IMR-90 (cell line): Measurements from ENCODE around the gene ACAD10. TPM values are rescaled to one million over a fixed set of nuclear protein-coding genes. Genes with fewer than 3 reads are reported as not detected.

Experiments
- ATAC-seq: fragments of 200-7000 bp; cut with Tn5 transposase; 2 replicates; pipeline ENCODE4 v1.9.1; 2020; ENCODE audit warnings: low read depth, mild to moderate bottlenecking, moderate library complexity
- BruUV-seq: library from RNA; stranded (reverse); fragments of 400-500 nt; replicated peaks from 2 replicates; lab custom pipeline; 2021; lab: Mats Ljungman, UMichigan
- CTCF ChIA-PET: fragments of 300-600 bp; formaldehyde crosslinking; extraction: SDS; loops from one replicate; lab custom pipeline; 2021; ENCODE audit warnings: antibody characterized with exemption; lab: Yijun Ruan, JAX
- POLR2A ChIA-PET: fragments of 300-600 bp; sonication (Branson Sonifier 250); formaldehyde crosslinking; loops from one replicate; lab custom pipeline; 2022; ENCODE audit warnings: antibody characterized with exemption; ENCODE audit not compliant: unreplicated experiment; lab: Charles Lee
- DNase-seq: peaks from one replicate; pipeline ENCODE4 v3.0.0; 2013
- H2AFZ ChIP-seq: replicated peaks from 2 replicates; pipeline ENCODE3; 2013; ENCODE audit warnings: low read length, mild to moderate bottlenecking; ENCODE audit not compliant: poor library complexity
- H2AK5ac ChIP-seq: 2 replicates; pipeline ENCODE4 v1.6.1; 2013; ENCODE audit warnings: low read depth, low read length, inconsistent platforms
- H2AK9ac ChIP-seq: replicated peaks from 2 replicates; pipeline ENCODE3; 2013; ENCODE audit warnings: mild to moderate bottlenecking, low read depth, low read length, moderate library complexity; ENCODE audit not compliant: poor library complexity
- H2BK120ac ChIP-seq: 2 replicates; pipeline ENCODE4 v1.6.1; 2013; ENCODE audit warnings: low read depth, low read length, inconsistent platforms
- H2BK15ac ChIP-seq: 3 replicates; pipeline ENCODE4 v1.6.1; 2013; ENCODE audit warnings: low read depth, low read length, inconsistent platforms
- H2BK20ac ChIP-seq: 2 replicates; pipeline ENCODE4 v1.6.1; 2013; ENCODE audit warnings: low read depth, mild to moderate bottlenecking, inconsistent platforms, low read length, moderate library complexity
- H2BK5ac ChIP-seq: 2 replicates; pipeline ENCODE4 v1.6.1; 2013; ENCODE audit warnings: mild to moderate bottlenecking, low read depth, low read length, inconsistent platforms; ENCODE audit not compliant: poor library complexity, severe bottlenecking
- H3K14ac ChIP-seq: replicated peaks from 2 replicates; pipeline ENCODE4 v1.6.1; 2013; ENCODE audit warnings: low read depth, low read length, inconsistent platforms
- H3K18ac ChIP-seq: 2 replicates; pipeline ENCODE4 v1.6.1; 2013; ENCODE audit warnings: low read depth, low read length, control low read depth
- H3K23ac ChIP-seq: 2 replicates; pipeline ENCODE4 v1.6.1; 2013; ENCODE audit warnings: low read depth, low read length, inconsistent platforms
- H3K27ac ChIP-seq: 2 replicates; pipeline ENCODE4 v1.5.1; 2013; ENCODE audit warnings: mild to moderate bottlenecking, control low read depth, low read length; ENCODE audit not compliant: insufficient read depth
- H3K27me3 ChIP-seq: 2 replicates; pipeline ENCODE4 v1.6.1; 2013; ENCODE audit warnings: low read length; ENCODE audit not compliant: control insufficient read depth, insufficient read depth
- H3K36me3 ChIP-seq: 2 replicates; pipeline ENCODE4 v1.6.1; 2013; ENCODE audit warnings: low read length, mixed read lengths; ENCODE audit not compliant: control insufficient read depth, insufficient read depth
- H3K4ac ChIP-seq: 2 replicates; pipeline ENCODE4 v1.6.1; 2013; ENCODE audit warnings: low read depth, low read length, inconsistent platforms
- H3K4me1 ChIP-seq: 2 replicates; pipeline ENCODE4 v1.6.1; 2013; ENCODE audit warnings: low read length, mixed read lengths; ENCODE audit not compliant: control insufficient read depth, insufficient read depth
- H3K4me2 ChIP-seq: 2 replicates; pipeline ENCODE4 v1.6.1; 2013; ENCODE audit warnings: low read depth, mild to moderate bottlenecking, control low read depth, low read length, moderate library complexity
- H3K4me3 ChIP-seq: 2 replicates; pipeline ENCODE4 v1.5.1; 2013; ENCODE audit warnings: low read depth, mild to moderate bottlenecking, control low read depth, low read length, moderate library complexity; ENCODE audit not compliant: insufficient read depth
- H3K56ac ChIP-seq: 2 replicates; pipeline ENCODE4 v1.6.1; 2013; ENCODE audit warnings: low read length, inconsistent platforms; ENCODE audit not compliant: insufficient read depth; ENCODE audit errors: extremely low read depth
- H3K79me1 ChIP-seq, 2 experiments: 2 replicates each; pipeline ENCODE4 v1.6.1; 2013; ENCODE audit warnings: low read length in 2 of 2, inconsistent platforms in 1 of 2, low read depth in 1 of 2
- H3K9ac ChIP-seq: 2 replicates; pipeline ENCODE4 v1.6.1; 2013; ENCODE audit warnings: low read depth, low read length, control low read depth
- H3K9me1 ChIP-seq: 2 replicates; pipeline ENCODE4 v1.6.1; 2013; ENCODE audit warnings: low read length, inconsistent platforms; ENCODE audit not compliant: insufficient read depth
- H3K9me3 ChIP-seq: 2 replicates; pipeline ENCODE4 v1.6.1; 2013; ENCODE audit warnings: low read length; ENCODE audit not compliant: control insufficient read depth, insufficient read depth
- H4K20me1 ChIP-seq: 2 replicates; pipeline ENCODE4 v1.6.1; 2013; ENCODE audit warnings: low read length, inconsistent platforms; ENCODE audit not compliant: insufficient read depth
- H4K5ac ChIP-seq: 2 replicates; pipeline ENCODE4 v1.6.1; 2013; ENCODE audit warnings: mild to moderate bottlenecking, low read depth, low read length, control low read depth
- H4K8ac ChIP-seq, 2 experiments: 2 replicates each; pipeline ENCODE4 v1.6.1; 2013; ENCODE audit warnings: low read depth in 2 of 2, low read length in 2 of 2, control low read depth in 1 of 2, inconsistent platforms in 1 of 2
- H4K91ac ChIP-seq: 2 replicates; pipeline ENCODE4 v1.6.1; 2013; ENCODE audit warnings: low read depth, low read length, inconsistent platforms; ENCODE audit not compliant: insufficient read depth
- BHLHE40 ChIP-seq: fragments of 150-350 bp; IDR thresholded peaks from 2 replicates; pipeline ENCODE4 v1.6.1; 2016; ENCODE audit warnings: mild to moderate bottlenecking, low read depth, low read length
- CHD1 ChIP-seq: IDR thresholded peaks from 2 replicates; pipeline ENCODE4 v1.6.1; 2012; ENCODE audit warnings: low read depth, low read length, improper control_type of control experiment
- FOS ChIP-seq: fragments of 150-350 bp; IDR thresholded peaks from 2 replicates; pipeline ENCODE4 v1.6.1; 2016; ENCODE audit warnings: low read depth, low read length
- MAFK ChIP-seq: IDR thresholded peaks from 2 replicates; pipeline ENCODE4 v1.6.1; 2012; ENCODE audit warnings: low read depth, low read length, improper control_type of control experiment
- MAZ ChIP-seq: IDR thresholded peaks from 2 replicates; pipeline ENCODE4 v1.6.1; 2012; ENCODE audit warnings: low read depth, mild to moderate bottlenecking, low read length, improper control_type of control experiment, moderate library complexity, borderline replicate concordance
- MXI1 ChIP-seq: IDR thresholded peaks from 2 replicates; pipeline ENCODE4 v1.6.1; 2012; ENCODE audit warnings: low read depth, mild to moderate bottlenecking, low read length, moderate library complexity, borderline replicate concordance
- NFE2L2 ChIP-seq: fragments of 150-350 bp; IDR thresholded peaks from 2 replicates; pipeline ENCODE4 v1.6.1; 2016; ENCODE audit warnings: low read depth, mild to moderate bottlenecking, low read length
- RAD21 ChIP-seq: IDR thresholded peaks from 2 replicates; pipeline ENCODE4 v1.6.1; 2012; ENCODE audit warnings: low read length, improper control_type of control experiment
- RCOR1 ChIP-seq: IDR thresholded peaks from 2 replicates; pipeline ENCODE4 v1.6.1; 2012; ENCODE audit warnings: mild to moderate bottlenecking, low read length, improper control_type of control experiment; ENCODE audit not compliant: insufficient replicate concordance
- RFX5 ChIP-seq: IDR thresholded peaks from 2 replicates; pipeline ENCODE4 v1.8.0; 2012; ENCODE audit warnings: low read depth, mild to moderate bottlenecking, low read length, moderate library complexity
- WGBS, 2 experiments: methylation state at CpG; one replicate each; pipeline versions ENCODE4 v1.1.5 to v1.1.7; 2013; ENCODE audit warnings: missing lambda C conversion rate in 2 of 2; ENCODE audit not compliant: insufficient read length in 1 of 2; ENCODE audit errors: extremely low coverage in 2 of 2; 5-methylcytosine and 5-hydroxymethylcytosine counted together
- dilution Hi-C: fragments of 300-500 bp; cut with HindIII; formaldehyde crosslinking; loops from one replicate; pipeline ENCODE4 v1.14.3; 2018; ENCODE audit warnings: low sequenced_read_pairs; ENCODE audit not compliant: unreplicated experiment
- in situ Hi-C: fragments of 300-500 bp; cut with MboI; formaldehyde crosslinking; loops from 3 replicates; pipeline ENCODE4 v1.14.3; 2019; ENCODE audit warnings: low sequenced_read_pairs, inconsistent platforms, mixed read lengths
- intact Hi-C: fragments of 100-400 bp; cut with micrococcal nuclease; formaldehyde crosslinking; loops from 2 replicates; pipeline ENCODE4 v1.10.0; 2022
- polyA plus RNA-seq, 3 experiments: library from polyadenylated mRNA; depleted of rRNA; stranded (reverse); fragments of >200 nt; gene quantifications; 2 replicates each; pipeline ENCODE4 v1.2.3, GENCODE V29; 2012; ENCODE audit warnings: low replicate concordance in 1 of 3
- total RNA-seq: library from RNA; depleted of rRNA; stranded (reverse); fragments of >200 nt; gene quantifications from 2 replicates; pipeline ENCODE4 v1.2.3, GENCODE V29; 2012
- TF ChIP-seq, protein P1 (sequence below): conservative IDR thresholded peaks from 2 replicates; pipeline ENCODE4 v1.5.1; 2012; ENCODE audit warnings: mild to moderate bottlenecking, low read depth, low read length, improper control_type of control experiment
- TF ChIP-seq, protein P2 (sequence below): fragments of 150-350 bp; IDR thresholded peaks from 2 replicates; pipeline ENCODE4 v1.6.1; 2016; ENCODE audit warnings: low read depth, mild to moderate bottlenecking, low read length, moderate library complexity, borderline replicate concordance
- TF ChIP-seq, protein P3 (sequence below): fragments of 150-350 bp; IDR thresholded peaks from 2 replicates; pipeline ENCODE4 v1.6.1; 2017; ENCODE audit warnings: mild to moderate bottlenecking, antibody characterized with exemption, low read length, low read depth

ACAD10 gene
- total and polyA plus RNA-seq, 2 of the 4 experiments (the other 2 are of a cell fraction): 12.4 to 21.0 TPM

DNA sequence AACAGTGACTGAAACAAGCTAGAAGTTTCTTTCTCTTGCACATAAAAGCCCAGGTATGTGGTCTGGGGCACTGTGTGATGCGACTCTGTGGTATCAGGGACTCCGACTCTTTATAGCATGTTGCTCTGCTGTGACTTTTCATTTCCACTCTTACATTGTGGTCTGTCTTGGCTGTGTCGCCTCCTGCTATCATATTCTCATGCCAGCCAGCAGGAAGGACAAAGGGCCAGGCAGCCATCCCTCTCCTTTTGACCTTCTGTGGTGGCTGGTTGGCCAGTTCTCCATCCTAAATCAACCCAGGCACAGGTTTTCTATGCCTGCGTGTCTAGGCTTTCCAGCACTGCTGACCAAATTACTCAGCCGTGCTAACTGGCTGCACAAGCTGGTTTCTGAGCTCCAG, 8.0 kb downstream of the ACAD10 start:
- no peak overlapping the region for H2BK20ac ChIP-seq
- H2BK5ac ChIP-seq: no peak overlapping the region
- ChIA-PET POLR2A (interaction anchor here (0.6 kb wide), 1 partner anchor 68 kb away, joined by 3 read pairs; no protein-coding TSS in a partner anchor), CTCF (no interaction called here)
- H4K8ac ChIP-seq: no peak overlapping the region
- H2AFZ ChIP-seq: no peak overlapping the region
- H2AK5ac ChIP-seq: no peak overlapping the region
- intact Hi-C loops (no loop called here), dilution Hi-C loops (no loop called here), in situ Hi-C loops (no loop called here)
- no peak overlapping the region for H3K4ac ChIP-seq
- no peak overlapping the region for H4K5ac ChIP-seq
- DNase-seq (no peak), ATAC-seq (no peak)
- no peak overlapping the region for H3K27ac ChIP-seq
- no peaks in the 10 kb centered on the region; the same call in none of the 2 replicates for H4K20me1 ChIP-seq
- 95% methylated on average over 3 of the region's 5 CpGs; no CpG with 5 or more reads in 1 of the 2 experiments for WGBS, 2 experiments
- no peak overlapping the region for H3K23ac ChIP-seq
- H4K91ac ChIP-seq: no peak overlapping the region
- no peaks in the 10 kb centered on the region for H3K4me1 ChIP-seq
- no TSS peak for BruUV-seq
- no peak for TF ChIP-seq CHD1
- no peak for TF ChIP-seq FOS
- no peak for TF ChIP-seq BHLHE40
- TF ChIP-seq, protein P1, sequence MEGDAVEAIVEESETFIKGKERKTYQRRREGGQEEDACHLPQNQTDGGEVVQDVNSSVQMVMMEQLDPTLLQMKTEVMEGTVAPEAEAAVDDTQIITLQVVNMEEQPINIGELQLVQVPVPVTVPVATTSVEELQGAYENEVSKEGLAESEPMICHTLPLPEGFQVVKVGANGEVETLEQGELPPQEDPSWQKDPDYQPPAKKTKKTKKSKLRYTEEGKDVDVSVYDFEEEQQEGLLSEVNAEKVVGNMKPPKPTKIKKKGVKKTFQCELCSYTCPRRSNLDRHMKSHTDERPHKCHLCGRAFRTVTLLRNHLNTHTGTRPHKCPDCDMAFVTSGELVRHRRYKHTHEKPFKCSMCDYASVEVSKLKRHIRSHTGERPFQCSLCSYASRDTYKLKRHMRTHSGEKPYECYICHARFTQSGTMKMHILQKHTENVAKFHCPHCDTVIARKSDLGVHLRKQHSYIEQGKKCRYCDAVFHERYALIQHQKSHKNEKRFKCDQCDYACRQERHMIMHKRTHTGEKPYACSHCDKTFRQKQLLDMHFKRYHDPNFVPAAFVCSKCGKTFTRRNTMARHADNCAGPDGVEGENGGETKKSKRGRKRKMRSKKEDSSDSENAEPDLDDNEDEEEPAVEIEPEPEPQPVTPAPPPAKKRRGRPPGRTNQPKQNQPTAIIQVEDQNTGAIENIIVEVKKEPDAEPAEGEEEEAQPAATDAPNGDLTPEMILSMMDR: no peak
- no peak for TF ChIP-seq NFE2L2
- no peak for TF ChIP-seq RFX5
- TF ChIP-seq MAFK: no peak
- no peak for TF ChIP-seq RAD21
- no peak for TF ChIP-seq MAZ
- TF ChIP-seq, protein P2, sequence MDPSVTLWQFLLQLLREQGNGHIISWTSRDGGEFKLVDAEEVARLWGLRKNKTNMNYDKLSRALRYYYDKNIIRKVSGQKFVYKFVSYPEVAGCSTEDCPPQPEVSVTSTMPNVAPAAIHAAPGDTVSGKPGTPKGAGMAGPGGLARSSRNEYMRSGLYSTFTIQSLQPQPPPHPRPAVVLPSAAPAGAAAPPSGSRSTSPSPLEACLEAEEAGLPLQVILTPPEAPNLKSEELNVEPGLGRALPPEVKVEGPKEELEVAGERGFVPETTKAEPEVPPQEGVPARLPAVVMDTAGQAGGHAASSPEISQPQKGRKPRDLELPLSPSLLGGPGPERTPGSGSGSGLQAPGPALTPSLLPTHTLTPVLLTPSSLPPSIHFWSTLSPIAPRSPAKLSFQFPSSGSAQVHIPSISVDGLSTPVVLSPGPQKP: no peak
- TF ChIP-seq RCOR1: no peak
- TF ChIP-seq, protein P3, sequence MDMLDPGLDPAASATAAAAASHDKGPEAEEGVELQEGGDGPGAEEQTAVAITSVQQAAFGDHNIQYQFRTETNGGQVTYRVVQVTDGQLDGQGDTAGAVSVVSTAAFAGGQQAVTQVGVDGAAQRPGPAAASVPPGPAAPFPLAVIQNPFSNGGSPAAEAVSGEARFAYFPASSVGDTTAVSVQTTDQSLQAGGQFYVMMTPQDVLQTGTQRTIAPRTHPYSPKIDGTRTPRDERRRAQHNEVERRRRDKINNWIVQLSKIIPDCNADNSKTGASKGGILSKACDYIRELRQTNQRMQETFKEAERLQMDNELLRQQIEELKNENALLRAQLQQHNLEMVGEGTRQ: no peak
- no peak for TF ChIP-seq MXI1
- no peak overlapping the region for H2BK120ac ChIP-seq
- no peak overlapping the region for H2BK15ac ChIP-seq
- H3K4me3 ChIP-seq: no peak overlapping the region
- H3K14ac ChIP-seq: no peak overlapping the region
- H3K9me3 ChIP-seq: no peaks in the 10 kb centered on the region
- no peak overlapping the region for H3K56ac ChIP-seq
- H3K79me1 ChIP-seq: peaks cover 0 to 7% of the 10 kb centered on the region in 2 experiments; a peak in 2 of 4 replicates
- H3K9ac ChIP-seq: no peak overlapping the region
- no peaks in the 10 kb centered on the region for H3K27me3 ChIP-seq
- peaks cover 4% of the 10 kb centered on the region; the same call in 1 of the 2 replicates for H3K9me1 ChIP-seq
- no peak overlapping the region for H2AK9ac ChIP-seq
- no peak overlapping the region for H3K18ac ChIP-seq
- H3K36me3 ChIP-seq: peaks cover 44% of the 10 kb centered on the region
- no peak overlapping the region for H3K4me2 ChIP-seq
